ENCODE results near the gene NAA80. TPM values are rescaled to one million over a fixed set of nuclear protein-coding genes. Genes with fewer than 3 reads are reported as not detected.

The NAA80 gene
- total RNA-seq, 1 donor from 2014 or later, result 9.4 TPM

- H3K9me3 Mint-ChIP-seq (ENCODE audit: low read depth), result no peaks in the 10 kb centered on the region
- no peaks in the 10 kb centered on the region for H3K27me3 Mint-ChIP-seq
- peak overlapping the region; percentile 85 for H3K4me3 Mint-ChIP-seq (ENCODE audit: low read depth)
- H3K27ac Mint-ChIP-seq, result no peak overlapping the region
- DNase-seq (ENCODE audit: low spot score, unreplicated experiment), result no peak
- peaks cover 16% of the 10 kb centered on the region for H3K4me1 Mint-ChIP-seq (ENCODE audit: low read depth)
- peaks cover 7% of the 10 kb centered on the region for H3K36me3 Mint-ChIP-seq (ENCODE audit: insufficient read depth)
- no peak for TF ChIP-seq CTCF (IDR thresholded peaks at IDR 0.05; ENCODE audit: unreplicated experiment)
Observed at GRCh38 chr3:50326182-50326541, 27.0 kb upstream of the NAA80 start.

- no peaks in the 10 kb centered on the region for H3K9me3 Mint-ChIP-seq (ENCODE audit: low read depth)
- H3K27me3 Mint-ChIP-seq, result no peaks in the 10 kb centered on the region
- no peak overlapping the region for H3K27ac Mint-ChIP-seq
- no peak overlapping the region for H3K4me3 Mint-ChIP-seq (ENCODE audit: low read depth)
- H3K36me3 Mint-ChIP-seq (ENCODE audit: insufficient read depth), result peaks cover 7% of the 10 kb centered on the region
- no peak for TF ChIP-seq CTCF (IDR thresholded peaks at IDR 0.05; ENCODE audit: unreplicated experiment)
- peaks cover 16% of the 10 kb centered on the region for H3K4me1 Mint-ChIP-seq (ENCODE audit: low read depth)
- DNase-seq (ENCODE audit: low spot score, unreplicated experiment), result no peak
Observed at GRCh38 chr3:50325497-50326181, 26.4 kb upstream of the NAA80 start.

GRCh38 chr3:50325113-50325480 is 25.9 kb upstream of the NAA80 start:
- no peaks in the 10 kb centered on the region for H3K27me3 Mint-ChIP-seq
- H3K4me3 Mint-ChIP-seq (ENCODE audit: low read depth), result no peak overlapping the region
- H3K9me3 Mint-ChIP-seq (ENCODE audit: low read depth), result no peaks in the 10 kb centered on the region
- H3K36me3 Mint-ChIP-seq (ENCODE audit: insufficient read depth), result peaks cover 7% of the 10 kb centered on the region
- H3K4me1 Mint-ChIP-seq (ENCODE audit: low read depth), result peaks cover 18% of the 10 kb centered on the region
- TF ChIP-seq CTCF (IDR thresholded peaks at IDR 0.05; ENCODE audit: unreplicated experiment), result no peak
- DNase-seq (ENCODE audit: low spot score, unreplicated experiment), result no peak
- H3K27ac Mint-ChIP-seq, result no peak overlapping the region

- Mint-ChIP-seq H3K9me3 (ENCODE audit: low read depth) (no peaks in the 10 kb centered on the region), H3K36me3 (ENCODE audit: insufficient read depth) (peaks cover 5% of the 10 kb centered on the region), H3K27me3 (no peaks in the 10 kb centered on the region), H3K27ac (peak overlapping the region; percentile 73), H3K4me3 (ENCODE audit: low read depth) (peak overlapping the region; percentile 2), H3K4me1 (ENCODE audit: low read depth) (peaks cover 24% of the 10 kb centered on the region)
- peak; percentile 74 for TF ChIP-seq CTCF (IDR thresholded peaks at IDR 0.05; ENCODE audit: unreplicated experiment)
- DNase-seq (ENCODE audit: low spot score, unreplicated experiment), result peak; percentile 65
Observed at GRCh38 chr3:50324351-50325112, 25.3 kb upstream of the NAA80 start.

GRCh38 chr3:50323614-50324199 is 24.5 kb upstream of the NAA80 start:
- Mint-ChIP-seq H3K36me3 (ENCODE audit: insufficient read depth) (peaks cover 12% of the 10 kb centered on the region), H3K27ac (peak overlapping the region; percentile 37), H3K4me1 (ENCODE audit: low read depth) (peaks cover 30% of the 10 kb centered on the region), H3K9me3 (ENCODE audit: low read depth) (no peaks in the 10 kb centered on the region), H3K27me3 (no peaks in the 10 kb centered on the region), H3K4me3 (ENCODE audit: low read depth) (no peak overlapping the region)
- no peak for DNase-seq (ENCODE audit: low spot score, unreplicated experiment)
- TF ChIP-seq CTCF (IDR thresholded peaks at IDR 0.05; ENCODE audit: unreplicated experiment), result no peak
